GM18502 (cell line): Measurements from ENCODE around the gene FOXP1.
"Not testable (repeated sequence)": the region's sequence is repeated elsewhere in the genome, so short reads cannot be mapped to it uniquely, and the experiment has no call there.

Source experiments
- ATAC-seq: cut with Tn5 transposase; IDR thresholded peaks from one replicate; pipeline ENCODE4 v1.9.1; 2021; ENCODE audit warnings: mild to moderate bottlenecking; ENCODE audit not compliant: unreplicated experiment, poor library complexity

The FOXP1 gene

DNA sequence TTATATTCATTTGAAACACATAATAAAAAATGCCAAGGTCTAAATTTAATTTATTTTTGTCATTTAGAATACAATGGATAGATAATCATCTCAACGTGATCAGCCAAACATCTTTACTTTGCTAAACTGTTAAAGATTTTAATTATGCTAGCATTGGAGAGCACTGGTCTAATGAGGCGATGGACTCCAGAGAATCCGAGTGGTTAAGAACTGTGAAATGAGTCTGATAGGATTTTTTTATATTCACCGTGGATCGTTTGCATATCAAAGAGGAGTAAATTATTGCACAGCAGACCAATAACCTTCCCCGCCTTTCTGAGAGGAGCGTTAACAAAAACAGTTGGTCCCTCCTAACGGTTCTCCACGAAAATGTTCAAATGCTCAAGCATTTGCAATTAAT, 540.8 kb downstream of the FOXP1 start:
- ATAC-seq = no peak

DNA sequence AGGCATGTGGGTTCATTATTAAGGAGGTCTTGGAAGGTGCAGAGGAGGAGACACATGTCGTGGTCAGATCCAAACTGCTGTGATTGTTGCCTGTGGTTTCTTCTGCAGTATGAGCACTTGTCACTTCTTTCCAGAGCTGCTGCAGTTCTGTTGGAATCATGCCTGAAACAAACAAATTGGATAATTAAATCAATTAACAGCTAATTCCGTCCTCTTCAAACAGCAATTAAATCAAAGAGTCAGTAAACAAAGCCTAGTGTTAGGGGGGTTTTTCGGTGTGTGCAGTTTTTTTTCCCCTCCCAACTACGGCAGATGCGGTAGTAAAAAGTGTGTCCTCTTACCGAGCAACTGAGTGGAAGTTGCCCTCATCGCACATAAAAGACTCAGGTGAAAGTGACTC, 542.2 kb downstream of the FOXP1 start:
- no peak for ATAC-seq

DNA sequence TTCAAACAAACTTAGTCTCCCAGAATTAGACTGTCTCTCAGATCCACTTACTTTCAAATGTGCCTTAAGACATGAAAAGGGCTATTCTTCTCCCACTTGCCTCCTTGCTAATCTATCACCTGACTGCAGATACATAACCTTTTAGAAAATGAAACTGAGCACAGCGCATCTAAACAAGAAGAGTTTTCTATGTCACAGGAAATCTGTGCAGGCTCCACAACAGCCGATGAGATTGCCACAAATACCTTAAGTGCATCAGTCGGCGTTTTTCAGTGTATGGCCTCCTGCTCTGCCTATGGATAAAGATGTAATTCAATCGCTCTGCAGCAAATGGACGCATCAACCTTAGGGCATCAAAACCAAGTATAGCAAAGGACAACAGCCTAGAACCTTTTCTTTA, 544.2 kb downstream of the FOXP1 start:
- ATAC-seq = no peak

DNA sequence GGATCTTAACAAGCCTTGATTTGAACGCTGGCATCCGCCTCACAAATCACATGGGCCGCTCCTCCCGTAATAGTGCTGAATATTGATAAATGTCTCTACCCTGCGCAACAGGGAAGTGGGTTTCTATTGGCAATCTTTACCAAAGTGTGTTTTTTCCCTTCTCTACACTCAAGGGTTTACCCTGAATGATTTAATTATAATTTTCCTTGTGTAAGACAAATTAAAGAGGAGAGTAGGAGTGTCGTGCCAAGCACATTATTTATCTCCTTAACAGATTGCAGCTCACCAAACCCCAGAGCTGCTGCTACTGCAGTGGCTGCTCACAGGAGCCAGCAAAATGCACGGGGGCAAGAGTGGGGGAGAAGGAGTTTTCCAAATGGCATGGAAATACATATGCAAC, 545.8 kb downstream of the FOXP1 start:
- ATAC-seq = no peak

DNA sequence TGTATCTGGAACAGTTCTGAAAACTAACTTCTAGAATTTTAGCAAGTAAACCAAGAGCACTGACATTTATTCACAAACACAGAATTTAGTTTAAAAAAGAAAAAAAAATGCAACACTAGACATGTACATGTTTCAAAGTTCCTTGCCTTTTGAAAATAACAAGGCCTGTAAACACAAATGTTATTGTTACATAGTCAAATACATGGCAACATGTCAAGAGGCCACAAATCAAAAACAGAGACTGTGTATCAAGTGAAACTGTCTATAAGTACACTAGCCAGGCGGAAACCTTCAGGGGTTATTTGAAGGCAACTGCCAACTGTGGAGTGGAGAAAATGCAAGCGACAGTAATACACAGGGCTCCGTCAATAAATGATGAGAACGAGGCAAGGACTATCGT, 547.6 kb downstream of the FOXP1 start:
- ATAC-seq = no peak

DNA sequence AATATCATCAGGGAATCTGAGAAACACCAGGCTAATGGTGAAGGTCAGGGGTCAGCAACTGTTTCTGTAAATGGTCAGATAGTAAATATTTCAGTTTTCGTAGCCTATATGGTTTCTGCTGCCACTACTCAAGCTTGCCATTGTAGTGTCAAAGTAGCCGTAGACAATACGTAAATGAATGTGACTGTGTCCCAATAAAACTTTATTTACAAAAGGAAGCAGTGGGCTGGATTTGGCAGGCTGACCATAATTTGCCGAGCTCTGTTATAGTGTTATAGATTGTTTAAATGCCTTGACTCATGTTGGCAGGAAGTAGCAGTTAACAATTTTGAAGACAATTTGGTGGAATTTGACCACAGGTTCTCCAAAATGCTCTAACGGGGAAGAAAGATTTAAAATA, 548.2 kb downstream of the FOXP1 start:
- no peak for ATAC-seq

DNA sequence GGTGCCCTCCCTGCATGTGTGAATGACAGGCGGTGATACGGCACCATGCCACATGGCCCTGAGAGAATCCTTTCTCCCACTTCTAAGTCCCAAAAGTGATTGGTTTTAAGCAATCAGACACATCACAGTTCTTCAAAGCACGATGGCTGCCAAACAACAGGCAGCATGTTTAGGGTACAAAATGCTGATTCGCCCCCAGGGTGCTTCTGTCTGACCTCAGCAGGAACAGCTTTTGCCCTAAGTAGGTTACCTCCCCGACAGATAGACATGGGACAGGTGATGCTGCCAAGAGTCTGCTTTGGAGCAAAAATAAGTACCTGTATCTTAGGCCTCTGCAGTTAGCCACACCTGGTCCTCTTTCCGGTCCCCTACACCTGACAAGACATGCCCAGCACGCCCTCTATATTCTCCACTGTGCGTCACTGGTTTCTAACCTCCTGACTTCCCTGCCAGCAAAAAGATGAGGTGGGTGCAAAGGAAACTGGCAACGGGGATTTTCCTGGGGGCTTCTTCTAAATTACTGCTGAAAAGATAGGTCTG, 549.8 kb downstream of the FOXP1 start:
- no peak for ATAC-seq

DNA sequence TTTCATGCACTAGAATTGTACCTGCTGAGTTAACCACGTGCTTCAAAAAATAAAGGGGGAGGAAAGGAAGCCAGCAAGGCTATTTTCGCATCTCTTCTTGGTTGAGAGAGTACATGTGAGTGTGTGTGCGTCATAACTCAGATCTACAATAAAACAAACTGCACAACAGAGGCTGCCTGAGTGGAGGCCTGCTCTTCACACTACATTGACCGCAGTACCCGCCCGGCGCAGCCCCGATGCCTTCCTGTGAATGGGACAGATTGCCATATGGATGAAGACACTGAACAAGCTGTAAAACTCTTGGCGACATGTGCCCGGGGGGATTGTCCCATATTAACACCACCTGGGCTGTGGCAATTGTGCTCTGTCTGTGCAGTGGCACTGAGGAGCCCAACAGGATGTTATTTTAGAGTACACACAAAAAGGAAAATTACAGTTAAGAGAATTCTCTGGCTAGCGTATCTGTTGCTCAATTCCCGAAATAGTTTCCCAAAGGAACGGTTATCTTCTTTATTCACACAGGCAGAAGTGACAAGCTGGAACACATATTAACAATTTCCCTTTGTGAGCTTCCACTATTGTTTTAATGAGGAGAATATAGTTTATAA, 551.5 kb downstream of the FOXP1 start:
- no peak for ATAC-seq

DNA sequence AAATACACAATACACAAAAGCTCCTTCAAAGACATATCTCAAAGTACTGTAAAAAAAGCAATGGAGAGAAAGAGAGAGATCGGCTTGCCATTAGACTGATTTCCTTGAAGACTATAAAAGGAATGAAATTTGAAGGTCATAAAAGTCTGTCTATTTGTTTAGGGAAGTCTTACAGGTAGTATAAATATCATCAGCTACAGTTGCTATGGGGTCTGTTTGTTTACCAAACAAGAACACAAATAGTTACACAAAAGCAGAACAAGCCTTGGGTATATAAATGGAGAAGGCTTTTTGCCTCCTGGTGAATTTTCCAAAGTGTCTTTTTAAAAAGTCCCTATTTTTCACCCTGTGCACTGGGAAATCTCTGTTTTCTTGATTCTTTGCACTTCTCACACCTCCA, 552.3 kb downstream of the FOXP1 start:
- ATAC-seq = no peak

DNA sequence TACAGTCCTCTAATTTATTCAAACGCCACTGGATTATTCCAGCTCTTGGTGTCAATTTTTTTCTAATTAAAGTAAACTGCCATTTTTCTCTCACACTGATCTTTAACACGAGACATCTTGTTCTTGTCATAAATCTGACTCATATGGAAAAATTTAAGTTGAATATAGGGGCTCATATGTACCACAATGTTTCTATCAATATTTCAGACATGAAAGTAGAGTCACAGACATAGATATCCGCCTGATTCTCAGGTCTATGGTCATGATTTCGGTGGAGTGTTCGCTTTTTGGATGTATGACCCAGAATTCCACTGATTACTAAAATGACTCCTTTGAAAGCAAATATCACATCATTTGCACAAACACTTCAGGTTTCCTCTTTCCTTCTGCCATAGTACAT, 552.8 kb downstream of the FOXP1 start:
- no peak for ATAC-seq

DNA sequence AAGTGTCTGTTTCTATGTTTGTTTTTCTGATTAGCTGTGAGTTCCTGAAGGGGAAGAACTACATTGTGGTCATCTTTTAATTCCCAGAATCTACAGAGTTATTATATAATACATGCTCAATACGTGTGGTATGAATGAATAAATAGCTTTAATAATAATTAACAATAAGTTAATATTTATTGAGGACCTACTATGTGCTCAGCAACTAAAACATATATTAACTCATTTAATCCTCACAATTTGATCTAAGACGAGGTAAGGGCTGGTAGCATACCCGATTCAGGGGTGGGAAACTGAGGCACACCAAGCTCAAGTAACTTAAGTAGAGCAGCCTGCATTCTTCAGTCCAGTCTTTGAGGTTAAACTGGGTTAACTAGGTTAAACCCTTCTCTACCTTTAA, 553.8 kb downstream of the FOXP1 start:
- ATAC-seq = no peak

DNA sequence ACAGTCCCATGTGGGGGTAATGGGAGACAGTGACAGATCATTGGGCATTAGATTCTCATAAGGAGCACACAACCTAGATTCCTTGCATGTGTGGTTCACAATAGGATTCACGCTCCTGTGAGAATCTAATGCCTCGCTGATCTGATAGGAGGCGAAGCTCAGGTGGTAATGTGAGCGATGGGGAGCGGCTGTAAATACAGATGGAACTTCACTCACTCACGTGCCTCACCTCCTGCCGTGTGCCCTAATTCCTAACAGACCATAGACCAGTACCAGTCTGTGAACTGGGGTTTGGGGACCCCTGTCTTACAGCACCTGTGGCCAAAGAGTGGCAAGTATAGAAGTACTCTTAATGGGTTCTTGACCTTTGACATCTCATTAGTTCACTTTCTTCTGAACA, 554.7 kb downstream of the FOXP1 start:
- ATAC-seq = no peak

DNA sequence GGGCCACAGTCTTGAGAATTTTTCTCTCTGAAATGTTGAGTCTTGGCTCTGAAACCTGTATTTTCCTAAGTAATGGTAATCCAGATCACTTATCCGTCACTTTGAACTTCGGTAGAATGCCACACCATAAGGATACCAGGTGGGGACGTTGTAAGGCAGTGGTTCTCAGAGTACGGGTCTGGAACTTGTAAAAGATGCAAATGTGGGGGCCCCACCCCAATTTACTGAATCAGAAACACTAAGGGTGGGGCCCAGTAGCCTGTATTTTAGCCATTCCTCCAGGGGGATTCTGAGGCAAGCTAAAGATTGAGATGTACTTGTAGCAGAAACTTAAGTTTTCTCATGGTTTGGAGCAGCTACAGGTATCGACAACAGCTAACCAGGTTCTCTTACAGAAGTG, 555.3 kb downstream of the FOXP1 start:
- ATAC-seq = no peak

DNA sequence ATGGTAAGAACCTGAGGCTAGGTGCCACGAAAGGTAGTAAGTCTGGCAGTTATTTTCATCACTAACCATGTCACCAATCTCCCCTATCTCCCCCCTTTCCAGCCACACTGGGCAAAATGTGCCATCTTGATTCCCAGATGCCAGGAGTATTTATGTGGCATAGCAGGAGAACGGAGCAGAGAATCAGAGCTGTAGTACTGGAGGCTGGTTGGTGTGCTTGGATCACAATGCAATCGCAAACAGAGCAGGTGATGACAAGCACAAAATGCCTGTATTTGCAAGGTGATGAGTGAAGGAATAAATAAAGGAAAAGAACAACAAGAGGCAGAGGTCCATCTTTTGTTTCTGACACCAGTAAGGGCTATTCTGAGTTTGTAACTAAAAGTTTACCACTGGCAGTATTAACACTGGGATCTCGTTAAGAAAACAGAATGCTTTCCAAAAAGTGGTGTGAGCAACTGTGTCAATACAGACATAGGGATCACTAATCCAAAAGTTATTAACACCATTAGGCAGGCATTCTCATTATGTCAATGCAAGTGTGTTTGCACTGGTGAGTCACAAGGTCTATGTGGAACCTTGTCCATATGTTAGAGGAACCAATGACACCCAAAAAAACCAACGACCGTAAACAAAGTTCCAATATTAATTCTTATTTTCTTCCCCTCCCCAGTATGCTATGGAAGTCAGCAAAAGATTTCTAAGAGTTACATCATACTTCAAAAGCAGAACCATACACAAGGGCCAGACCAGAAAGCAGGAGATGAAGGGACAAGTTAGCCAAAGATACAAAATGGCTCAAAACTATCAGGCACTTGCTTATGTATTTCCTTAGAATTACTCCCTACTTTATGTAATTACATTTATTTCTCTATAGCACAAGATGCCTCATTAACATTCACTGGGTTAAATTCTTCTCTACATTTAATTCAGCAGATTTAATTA, 556.6 kb downstream of the FOXP1 start:
- ATAC-seq = no peak

DNA sequence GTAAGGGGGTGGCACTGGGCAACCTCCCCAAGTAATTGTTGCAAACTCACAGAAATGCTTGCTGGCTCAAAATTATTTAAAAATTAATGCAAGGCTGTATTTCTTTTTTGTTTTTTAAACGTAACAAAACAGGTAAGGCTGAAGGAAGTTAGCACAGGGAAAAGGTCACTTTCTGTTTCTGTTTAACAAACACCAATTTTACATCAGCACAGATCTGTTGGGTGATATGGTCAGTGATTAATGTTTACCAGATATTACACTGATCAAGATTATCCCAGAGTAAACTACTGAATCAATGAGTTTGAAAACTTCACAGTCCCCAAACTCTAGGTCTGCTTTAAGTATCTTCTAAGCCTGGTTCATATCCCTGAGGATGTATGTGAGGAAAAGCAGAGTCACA, 558.0 kb downstream of the FOXP1 start:
- ATAC-seq = no peak

DNA sequence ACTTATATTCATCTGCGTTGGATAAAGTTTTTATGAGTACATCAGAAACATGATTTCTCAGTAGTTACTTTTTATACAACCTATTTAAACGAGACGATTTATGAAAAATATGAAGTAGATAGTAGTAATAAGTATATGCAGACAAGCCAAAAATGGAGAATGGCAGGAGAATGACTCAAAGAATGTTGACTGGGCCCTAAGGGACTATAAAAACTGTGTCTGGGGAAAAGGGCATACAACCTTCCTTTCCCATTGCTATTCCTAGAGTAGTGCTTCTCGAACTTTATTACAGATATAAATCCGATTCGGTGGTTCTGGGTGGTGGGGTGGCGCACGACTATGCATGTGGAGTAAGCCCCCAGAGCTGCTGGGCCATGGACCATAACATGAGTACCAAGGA, 558.5 kb downstream of the FOXP1 start:
- ATAC-seq = no peak

DNA sequence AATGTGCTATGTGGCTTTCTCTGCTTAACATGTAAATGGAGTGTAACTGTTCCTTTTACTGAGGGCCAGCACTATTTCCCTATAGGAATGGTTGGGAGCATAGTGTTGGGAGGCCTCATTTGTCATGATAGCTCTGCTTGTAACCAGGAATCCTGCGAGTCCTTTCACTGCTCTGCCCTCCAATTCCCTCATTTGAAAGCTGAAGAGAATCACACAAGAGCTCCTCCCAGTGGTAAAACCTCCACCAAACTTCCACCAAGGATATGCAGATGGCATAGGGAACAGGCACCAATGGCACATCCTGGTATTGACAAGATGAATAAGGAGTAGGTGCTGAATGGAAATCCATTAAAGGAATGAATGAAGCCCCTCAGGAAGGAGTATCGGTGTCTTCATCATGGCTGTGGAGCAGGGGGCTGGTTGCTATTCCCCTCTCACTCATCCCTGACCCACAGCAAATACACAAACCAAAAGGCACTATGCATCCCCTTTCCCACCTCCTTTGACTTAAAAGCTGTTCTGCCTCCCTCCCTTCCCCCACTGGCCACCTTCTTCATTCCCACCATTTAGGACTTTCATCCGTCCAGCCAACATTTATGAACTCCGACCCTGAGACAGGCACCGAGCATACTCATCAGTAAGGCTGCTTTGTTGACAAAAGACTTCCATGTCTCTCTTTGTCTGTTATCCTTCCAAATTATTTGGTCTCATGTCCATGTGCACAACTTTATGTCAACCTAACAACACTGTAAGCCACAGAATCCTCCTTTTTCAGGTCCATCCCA, 560.8 kb downstream of the FOXP1 start:
- ATAC-seq = no peak

DNA sequence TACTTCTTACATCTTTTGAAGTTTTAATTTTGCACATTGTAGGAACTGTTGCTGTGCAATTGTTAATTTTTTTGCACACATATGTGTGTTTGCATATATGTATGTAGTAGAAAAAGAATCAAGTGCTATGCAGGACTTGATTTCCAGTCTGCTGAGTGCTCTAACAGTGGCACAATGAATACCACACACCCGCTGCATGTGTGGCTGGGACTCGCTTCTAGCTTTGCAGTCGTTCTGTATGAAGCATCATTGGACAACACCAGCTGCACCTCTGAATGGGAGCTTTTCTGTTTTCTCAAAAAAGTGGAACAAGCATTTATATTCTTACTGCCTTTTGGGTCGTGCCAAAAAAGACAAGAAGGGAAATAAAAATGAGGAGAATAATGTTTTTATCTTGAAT, 564.7 kb downstream of the FOXP1 start:
- ATAC-seq = no peak

DNA sequence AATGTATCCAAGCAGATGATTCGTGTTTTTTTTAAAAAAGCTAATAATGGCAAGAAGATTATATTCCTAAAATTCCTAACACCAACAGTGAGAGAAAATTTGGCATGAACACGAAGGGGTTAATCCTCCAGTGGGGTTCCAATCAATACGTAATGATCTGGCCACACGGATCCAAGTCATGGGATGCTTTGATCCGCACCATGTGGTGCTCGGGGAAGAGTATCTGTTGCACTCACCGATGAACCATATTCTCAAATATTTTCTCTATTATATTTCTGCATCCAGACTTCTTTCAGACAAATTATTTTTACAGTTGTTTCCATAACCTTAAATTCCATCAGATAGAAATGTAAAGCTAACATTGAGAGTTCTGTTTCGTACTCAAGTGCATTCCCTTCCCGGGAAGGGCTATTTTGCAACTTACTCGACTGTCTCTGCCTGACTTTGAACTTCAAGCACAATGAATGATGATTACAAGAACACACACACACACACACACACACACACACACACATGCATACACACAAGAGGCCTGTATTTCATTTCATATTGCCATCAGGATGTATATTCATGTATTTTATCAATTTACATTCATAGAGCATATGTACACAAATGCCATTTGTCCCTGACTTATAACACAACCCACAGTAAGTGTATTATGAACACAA, 567.2 kb downstream of the FOXP1 start:
- no peak for ATAC-seq

DNA sequence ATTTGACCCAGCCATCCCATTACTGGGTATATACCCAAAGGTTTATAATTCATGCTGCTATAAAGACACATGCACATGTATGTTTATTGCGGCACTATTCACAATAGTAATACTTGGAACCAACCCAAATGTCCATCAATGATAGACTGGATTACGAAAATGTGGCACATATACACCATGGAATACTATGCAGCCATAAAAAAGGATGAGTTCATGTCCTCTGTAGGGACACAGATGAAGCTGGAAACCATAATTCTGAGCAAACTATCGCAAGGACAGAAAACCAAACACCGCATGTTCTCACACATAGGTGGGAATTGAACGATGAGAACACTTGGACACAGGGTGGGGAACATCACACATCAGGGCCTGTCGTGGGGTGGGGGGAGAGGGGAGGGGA, 568.9 kb downstream of the FOXP1 start:
- ATAC-seq = not testable (repeated sequence)
